Skeletal muscle tissue (tissue), 4 donors: Measurements from ENCODE around the gene CTNNA1. TPM values are rescaled to one million over a fixed set of nuclear protein-coding genes. Genes with fewer than 3 reads are reported as not detected.
A peak's percentile ranks its signal among the peaks of the same experiment; 100 is the strongest.
"Not testable (repeated sequence)": the region's sequence is repeated elsewhere in the genome, so short reads cannot be mapped to it uniquely, and the experiment has no call there.

ENCODE experiments used
- H3K27ac ChIP-seq: one replicate; pipeline ENCODE4 v1.7.0; 2013; ENCODE audit warnings: mild to moderate bottlenecking, low read depth, low read length, inconsistent platforms
- H3K27me3 ChIP-seq, 3 donors: one replicate each; pipeline ENCODE4 v1.7.0; 2013; ENCODE audit warnings: low read length in 3 of 3; ENCODE audit not compliant: control insufficient read depth in 3 of 3, insufficient read depth in 3 of 3
- H3K36me3 ChIP-seq, 3 donors: one replicate each; pipeline ENCODE4 v1.7.0; 2013; ENCODE audit warnings: low read length in 3 of 3; ENCODE audit not compliant: control insufficient read depth in 3 of 3, insufficient read depth in 3 of 3
- H3K4me1 ChIP-seq, 3 donors: one replicate each; pipeline ENCODE4 v1.7.0; 2013; ENCODE audit warnings: low read length in 3 of 3, mild to moderate bottlenecking in 3 of 3; ENCODE audit not compliant: control insufficient read depth in 3 of 3, insufficient read depth in 3 of 3
- H3K4me3 ChIP-seq, 3 donors: one replicate each; pipeline ENCODE4 v1.7.0; 2013; ENCODE audit warnings: low read length in 3 of 3
- H3K9ac ChIP-seq, 3 donors: one replicate each; pipeline ENCODE4 v1.7.0; 2013; ENCODE audit warnings: low read length in 3 of 3, mild to moderate bottlenecking in 3 of 3, moderate library complexity in 2 of 3, low read depth in 1 of 3
- H3K9me3 ChIP-seq, 3 donors: one replicate each; pipeline ENCODE4 v1.7.0; 2013; ENCODE audit warnings: low read length in 3 of 3; ENCODE audit not compliant: control insufficient read depth in 3 of 3
- total RNA-seq: library from RNA; depleted of rRNA; stranded (reverse); fragments of >200 nt; gene quantifications from one replicate; pipeline ENCODE4 v1.2.3, GENCODE V29; 2014
- donor health status: Osteomylitis.

CTNNA1 gene
- total RNA-seq, 1 donor from 2014 or later = 375 TPM

GRCh38 chr5:138834853-138835252, 81.6 kb downstream of the CTNNA1 start:
- not testable (repeated sequence) for H3K27ac ChIP-seq, H3K36me3 ChIP-seq, H3K9ac ChIP-seq, H3K9me3 ChIP-seq, H3K27me3 ChIP-seq, H3K4me3 ChIP-seq
- H3K4me1 ChIP-seq = peaks cover 7 to 21% (median 20%) of the 10 kb centered on the region in 3 donors

- Histone ChIP-seq H3K36me3 (no peaks in the 10 kb centered on the region), H3K9ac (no peak overlapping the region), H3K4me1 (peaks cover 11 to 25% (median 14%) of the 10 kb centered on the region in 3 donors), H3K27ac (no peak overlapping the region), H3K9me3 (no peaks in the 10 kb centered on the region), H3K4me3 (no peak overlapping the region), H3K27me3 (no peaks in the 10 kb centered on the region)
Observed at GRCh38 chr5:138837160-138837559, 83.9 kb downstream of the CTNNA1 start.

- Histone ChIP-seq H3K27me3 (no peaks in the 10 kb centered on the region), H3K4me1 (peaks cover 33 to 38% (median 35%) of the 10 kb centered on the region in 3 donors), H3K9me3 (no peaks in the 10 kb centered on the region), H3K4me3 (no peak overlapping the region), H3K9ac (no peak overlapping the region), H3K36me3 (no peaks in the 10 kb centered on the region), H3K27ac (no peak overlapping the region)
Observed at GRCh38 chr5:138840103-138840502, 86.9 kb downstream of the CTNNA1 start.

GRCh38 chr5:138841531-138841930, 88.3 kb downstream of the CTNNA1 start:
- Histone ChIP-seq H3K9me3 (no peaks in the 10 kb centered on the region), H3K36me3 (no peaks in the 10 kb centered on the region), H3K9ac (no peak overlapping the region), H3K27me3 (no peaks in the 10 kb centered on the region), H3K4me3 (no peak overlapping the region), H3K4me1 (peaks cover 37 to 41% (median 39%) of the 10 kb centered on the region in 3 donors), H3K27ac (no peak overlapping the region)

DNA sequence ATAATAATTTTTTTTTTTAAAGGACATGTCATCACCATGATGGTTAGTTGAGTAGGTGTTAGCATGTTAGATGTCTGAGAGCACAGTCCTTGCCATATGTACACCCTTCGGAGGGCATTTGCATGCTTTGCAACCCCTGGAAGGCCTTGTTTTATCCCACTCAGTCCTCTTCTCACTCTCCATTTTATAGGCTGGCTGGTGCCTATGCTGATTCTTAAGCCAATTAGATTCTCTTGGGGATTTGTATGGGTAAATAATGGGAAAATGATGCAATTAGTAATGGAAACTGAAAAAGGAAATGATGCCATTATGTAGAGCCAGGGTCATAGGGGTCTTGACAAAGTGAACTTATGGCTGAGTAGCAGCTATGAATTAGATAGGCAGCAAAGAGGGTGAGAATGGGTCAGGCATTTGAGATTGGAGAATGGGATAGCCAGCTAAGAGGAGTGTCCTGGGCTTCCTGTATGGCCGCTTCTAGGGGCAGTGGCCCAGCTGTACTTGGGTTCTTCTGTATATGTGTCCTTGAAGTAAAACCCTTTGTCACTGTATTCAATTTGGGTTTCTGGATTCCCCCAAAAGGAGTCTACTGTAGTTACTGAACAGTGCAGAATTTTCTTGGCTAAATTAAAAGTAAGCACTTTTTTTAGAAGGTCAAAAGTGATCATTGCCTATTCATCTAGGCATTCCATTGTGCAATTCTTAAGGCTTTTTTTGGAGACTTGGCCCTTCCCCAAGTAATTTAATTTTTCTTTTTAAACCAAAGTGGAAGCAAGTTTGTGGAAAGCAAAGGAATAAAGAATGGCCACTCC, 90.3 kb downstream of the CTNNA1 start:
- Histone ChIP-seq H3K36me3 (no peaks in the 10 kb centered on the region), H3K4me1 (peaks cover 37 to 41% (median 39%) of the 10 kb centered on the region in 3 donors), H3K9me3 (no peaks in the 10 kb centered on the region), H3K9ac (no peak overlapping the region), H3K4me3 (peak overlapping the region in 1 of 3 donors; percentile 18), H3K27ac (peak overlapping the region; percentile 6), H3K27me3 (no peaks in the 10 kb centered on the region)

DNA sequence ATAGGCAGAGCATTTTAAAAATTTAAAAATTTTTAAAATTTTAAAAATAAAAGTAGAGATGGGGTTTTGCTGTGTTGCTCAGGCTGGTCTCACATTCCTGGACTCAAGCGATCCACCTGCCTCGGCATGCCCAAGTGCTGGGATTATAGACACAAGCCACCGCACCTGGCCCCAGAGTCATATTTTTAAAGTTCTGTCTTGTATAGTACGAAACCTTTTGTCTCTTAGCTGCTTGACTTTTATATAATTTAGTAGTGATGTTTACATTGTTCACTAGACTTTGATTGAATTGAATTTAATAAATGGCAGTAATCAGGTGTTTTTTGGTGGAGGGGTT, 90.9 kb downstream of the CTNNA1 start:
- Histone ChIP-seq H3K9me3 (no peaks in the 10 kb centered on the region), H3K27me3 (no peaks in the 10 kb centered on the region), H3K27ac (peak overlapping the region; percentile 12), H3K9ac (no peak overlapping the region), H3K4me1 (peaks cover 37 to 41% (median 39%) of the 10 kb centered on the region in 3 donors), H3K36me3 (no peaks in the 10 kb centered on the region), H3K4me3 (no peak overlapping the region)

GRCh38 chr5:138844812-138845513, 91.7 kb downstream of the CTNNA1 start:
- H3K27me3 ChIP-seq = no peaks in the 10 kb centered on the region

GRCh38 chr5:138849439-138849838, 96.2 kb downstream of the CTNNA1 start:
- Histone ChIP-seq H3K36me3 (no peaks in the 10 kb centered on the region), H3K4me1 (peaks cover 8 to 12% (median 11%) of the 10 kb centered on the region in 3 donors), H3K9ac (no peak overlapping the region), H3K4me3 (no peak overlapping the region), H3K27me3 (no peaks in the 10 kb centered on the region), H3K27ac (no peak overlapping the region), H3K9me3 (no peaks in the 10 kb centered on the region)

More at GRCh38 chr5:138844812-138845513, 91.7 kb downstream of the CTNNA1 start:
- H3K27ac ChIP-seq = peak overlapping the region; percentile 12
- no peaks in the 10 kb centered on the region for H3K9me3 ChIP-seq
- no peaks in the 10 kb centered on the region for H3K36me3 ChIP-seq
- peak overlapping the region in 1 of 3 donors; percentile 4 for H3K4me3 ChIP-seq
- peaks cover 28 to 34% (median 34%) of the 10 kb centered on the region in 3 donors for H3K4me1 ChIP-seq
- H3K9ac ChIP-seq = no peak overlapping the region

GRCh38 chr5:138849882-138850281, 96.7 kb downstream of the CTNNA1 start:
- no peaks in the 10 kb centered on the region for H3K36me3 ChIP-seq
- H3K9me3 ChIP-seq = no peaks in the 10 kb centered on the region
- H3K27ac ChIP-seq = no peak overlapping the region
- H3K27me3 ChIP-seq = no peaks in the 10 kb centered on the region
- H3K4me3 ChIP-seq = no peak overlapping the region
- H3K4me1 ChIP-seq = peaks cover 5 to 9% (median 8%) of the 10 kb centered on the region in 3 donors
- H3K9ac ChIP-seq = no peak overlapping the region

- H3K27ac ChIP-seq = no peak overlapping the region
- H3K9me3 ChIP-seq = no peaks in the 10 kb centered on the region
- H3K9ac ChIP-seq = no peak overlapping the region
- no peak overlapping the region for H3K4me3 ChIP-seq
- H3K36me3 ChIP-seq = no peaks in the 10 kb centered on the region
- no peaks in the 10 kb centered on the region for H3K27me3 ChIP-seq
- H3K4me1 ChIP-seq = peaks cover 0 to 4% (median 0%) of the 10 kb centered on the region in 3 donors
Observed at GRCh38 chr5:138850865-138851435, 97.7 kb downstream of the CTNNA1 start.
